OCI-LY3 (cell line): ENCODE data around the gene APOM.

Source experiments
- CTCF ChIP-seq: fragments of 200-600, 300-600 bp; sonication (generic); IDR thresholded peaks from 2 replicates; pipeline ENCODE4 v1.5.1; 2014; ENCODE audit warnings: antibody characterized with exemption, low read length, low read depth
- EZH2phosphoT487 ChIP-seq: fragments of 200-600 bp; shearing (Covaris generic); IDR thresholded peaks from 2 replicates; pipeline ENCODE4 v1.6.1; 2018; ENCODE audit warnings: antibody characterized with exemption, mixed run types, low read depth

DNA sequence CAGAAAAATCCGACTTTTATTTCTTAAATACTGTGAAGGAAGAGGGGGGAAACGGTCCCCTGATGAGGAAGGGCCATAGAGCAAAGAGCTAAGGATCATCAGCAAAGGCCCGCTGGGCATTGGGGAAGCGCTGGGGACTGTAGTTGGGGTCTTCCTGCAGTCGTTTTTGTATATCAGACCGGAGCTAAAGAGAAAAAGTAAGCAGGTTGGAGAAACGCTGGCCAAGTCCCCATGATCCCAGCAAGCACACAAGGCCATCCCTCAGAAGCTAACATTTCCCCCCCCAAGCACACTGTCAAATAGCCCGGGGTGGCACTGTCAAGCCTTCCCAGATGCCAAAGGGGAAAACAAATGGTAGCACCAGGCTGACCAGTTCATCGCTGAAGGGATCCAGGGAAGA is 16.7 kb upstream of the APOM start:
- TF ChIP-seq CTCF (no peak), EZH2phosphoT487 (no peak)
